ENCODE measurements around the gene LSM14A.

DNA sequence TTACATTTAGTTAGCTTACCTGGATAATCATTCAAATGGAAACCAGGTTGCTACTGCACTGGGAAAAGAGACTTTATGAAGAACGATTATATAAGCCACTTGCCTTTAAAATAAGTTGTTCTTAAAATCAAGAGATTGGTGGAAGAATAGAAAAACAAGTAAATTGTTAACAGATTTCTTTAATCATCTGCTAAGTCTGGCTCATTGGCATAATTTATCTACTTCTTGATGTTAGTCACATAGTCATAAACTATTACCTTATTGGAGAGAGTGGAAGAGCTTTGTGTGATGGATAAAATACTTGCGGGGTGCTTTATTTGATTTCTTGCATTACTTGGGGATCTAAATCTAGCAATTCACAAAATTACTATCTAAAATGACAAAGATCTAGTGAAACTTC lies 6.8 kb downstream of the LSM14A start:
- TF ChIP-seq, protein P1, sequence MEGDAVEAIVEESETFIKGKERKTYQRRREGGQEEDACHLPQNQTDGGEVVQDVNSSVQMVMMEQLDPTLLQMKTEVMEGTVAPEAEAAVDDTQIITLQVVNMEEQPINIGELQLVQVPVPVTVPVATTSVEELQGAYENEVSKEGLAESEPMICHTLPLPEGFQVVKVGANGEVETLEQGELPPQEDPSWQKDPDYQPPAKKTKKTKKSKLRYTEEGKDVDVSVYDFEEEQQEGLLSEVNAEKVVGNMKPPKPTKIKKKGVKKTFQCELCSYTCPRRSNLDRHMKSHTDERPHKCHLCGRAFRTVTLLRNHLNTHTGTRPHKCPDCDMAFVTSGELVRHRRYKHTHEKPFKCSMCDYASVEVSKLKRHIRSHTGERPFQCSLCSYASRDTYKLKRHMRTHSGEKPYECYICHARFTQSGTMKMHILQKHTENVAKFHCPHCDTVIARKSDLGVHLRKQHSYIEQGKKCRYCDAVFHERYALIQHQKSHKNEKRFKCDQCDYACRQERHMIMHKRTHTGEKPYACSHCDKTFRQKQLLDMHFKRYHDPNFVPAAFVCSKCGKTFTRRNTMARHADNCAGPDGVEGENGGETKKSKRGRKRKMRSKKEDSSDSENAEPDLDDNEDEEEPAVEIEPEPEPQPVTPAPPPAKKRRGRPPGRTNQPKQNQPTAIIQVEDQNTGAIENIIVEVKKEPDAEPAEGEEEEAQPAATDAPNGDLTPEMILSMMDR (IDR thresholded peaks at IDR 0.05), result no peak
- TF ChIP-seq POLR2A (IDR thresholded peaks at IDR 0.05), result no peak

All from prostate gland (tissue), 2 donors.